HG03159 (cell line): ENCODE measurements around the gene NDUFAF2.
"Not testable (repeated sequence)": the region's sequence is repeated elsewhere in the genome, so short reads cannot be mapped to it uniquely, and the experiment has no call there.

Source experiments
- ATAC-seq: cut with Tn5 transposase; IDR thresholded peaks from one replicate; pipeline ENCODE4 v1.9.1; 2021; ENCODE audit warnings: mild to moderate bottlenecking, moderate library complexity; ENCODE audit not compliant: unreplicated experiment

Gene NDUFAF2

DNA sequence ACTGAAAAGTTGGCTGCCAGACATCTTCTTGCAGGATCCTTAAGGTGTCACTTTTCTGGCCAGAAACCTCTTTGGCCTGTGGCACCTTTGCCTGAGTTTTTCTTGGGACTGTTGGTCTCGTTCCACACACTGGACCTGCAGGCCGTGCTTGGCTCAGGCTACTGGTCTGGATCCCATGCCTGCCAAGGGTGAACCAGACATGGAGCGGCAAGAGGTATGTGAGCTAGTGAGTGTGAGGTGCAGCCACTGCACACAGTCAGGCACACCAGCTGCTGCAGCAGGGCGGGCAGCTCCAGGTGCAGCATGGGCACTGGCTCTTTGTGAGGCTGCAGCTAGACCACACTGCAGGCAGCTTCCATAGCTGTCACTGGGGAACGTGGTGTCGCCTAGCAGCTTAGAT, 47.9 kb downstream of the NDUFAF2 start:
- no peak for ATAC-seq

DNA sequence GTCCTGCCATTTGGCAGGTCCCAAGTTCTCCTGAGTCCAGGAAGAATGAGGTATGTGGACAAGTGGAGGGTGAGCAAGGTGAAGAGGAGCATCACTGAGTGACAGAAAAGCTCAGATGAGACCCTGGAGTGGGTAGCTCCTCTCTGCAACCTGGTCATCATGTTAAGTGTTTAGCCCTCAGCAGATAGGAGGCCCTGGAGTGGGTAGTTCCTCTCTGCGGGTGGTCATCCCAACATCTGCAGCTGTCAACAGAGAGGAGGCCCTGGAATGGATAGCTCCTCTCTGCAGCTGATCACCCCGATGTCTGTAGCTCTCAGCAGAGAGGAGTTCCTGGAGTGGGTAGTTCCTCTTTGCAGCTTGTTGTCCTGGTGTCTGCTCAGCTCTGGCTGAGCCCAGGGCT, 48.4 kb downstream of the NDUFAF2 start:
- no peak for ATAC-seq

DNA sequence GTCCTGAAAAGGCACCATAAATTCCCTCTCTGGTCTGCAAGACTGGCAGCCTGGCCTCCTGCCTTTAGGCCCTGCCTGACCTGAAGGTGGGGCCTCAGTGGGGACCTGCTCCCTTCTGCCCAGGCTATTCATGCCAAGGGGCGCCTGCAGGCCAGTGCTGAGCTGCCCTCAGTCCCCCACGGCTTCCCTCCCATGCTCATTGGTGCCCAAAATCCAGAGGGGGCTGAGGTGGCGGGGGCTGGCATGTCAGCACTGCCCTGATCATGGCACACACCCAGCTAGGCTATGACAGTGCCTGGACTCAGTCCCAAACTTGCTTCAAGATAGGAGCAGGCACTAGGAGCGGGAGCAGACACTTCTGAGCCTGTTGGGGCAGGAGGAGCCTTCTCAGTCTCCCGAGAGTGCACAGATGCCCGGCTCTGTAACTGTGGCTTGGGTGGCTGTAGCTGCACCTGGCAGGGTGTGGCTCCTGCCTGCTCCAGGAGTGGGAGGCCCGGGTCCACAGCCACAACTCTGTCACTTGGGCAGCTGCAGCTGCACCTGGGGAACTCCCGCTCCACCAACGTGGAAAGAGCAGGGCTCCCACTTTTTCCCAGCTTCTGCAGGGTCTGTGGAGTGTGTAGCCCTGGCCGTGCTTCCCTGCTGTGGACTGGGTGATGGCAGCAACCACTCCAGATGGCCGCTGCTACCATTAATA, 49.0 kb downstream of the NDUFAF2 start:
- no peak for ATAC-seq

- no peak for ATAC-seq
Measured at GRCh38 chr5:60996368-60996767, 51.4 kb downstream of the NDUFAF2 start.

- no peak for ATAC-seq
Measured at GRCh38 chr5:60997721-60998120, 52.7 kb downstream of the NDUFAF2 start.

- ATAC-seq: no peak
Measured at GRCh38 chr5:61000887-61001286, 55.9 kb downstream of the NDUFAF2 start.

DNA sequence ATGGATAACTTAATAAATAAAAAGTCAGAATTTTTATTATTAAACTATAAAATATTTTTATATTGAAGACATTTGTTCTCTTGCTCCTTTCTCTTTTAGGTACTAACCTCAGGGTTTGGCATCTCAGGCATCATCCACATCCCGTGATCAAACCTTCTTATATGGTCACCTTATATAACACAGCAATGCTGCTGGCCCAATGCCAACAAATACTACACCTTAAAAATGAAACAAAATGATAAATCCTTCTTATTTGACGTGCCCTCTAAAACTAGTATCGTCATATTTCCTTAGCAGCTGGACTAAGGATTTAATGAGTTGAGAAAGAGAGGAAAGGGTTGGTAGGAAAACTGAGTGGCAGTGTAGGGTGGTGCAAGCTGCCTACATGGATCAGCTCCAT, 56.6 kb downstream of the NDUFAF2 start:
- no peak for ATAC-seq

- no peak for ATAC-seq
Measured at GRCh38 chr5:61002611-61003355, 57.8 kb downstream of the NDUFAF2 start.

DNA sequence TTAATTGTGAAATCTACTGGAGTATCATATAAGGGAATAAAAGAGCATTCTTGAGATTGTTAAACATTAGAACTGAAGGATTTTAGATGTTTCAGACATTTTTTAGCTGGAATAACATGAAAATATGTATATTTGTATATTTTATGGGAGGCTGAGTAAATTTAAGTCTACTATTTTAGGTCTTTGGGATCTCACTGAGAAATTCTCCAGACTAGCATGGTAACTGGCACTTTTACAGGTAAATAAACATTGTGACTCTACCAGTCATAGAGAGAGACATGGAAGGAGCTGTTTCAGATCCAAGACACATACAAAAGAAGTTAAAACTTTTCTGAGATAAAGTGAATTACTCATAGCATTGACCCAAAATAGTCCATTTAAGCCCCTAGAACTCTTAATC, 59.4 kb downstream of the NDUFAF2 start:
- ATAC-seq: no peak

GRCh38 chr5:61009907-61010306, 64.9 kb downstream of the NDUFAF2 start:
- ATAC-seq: no peak

DNA sequence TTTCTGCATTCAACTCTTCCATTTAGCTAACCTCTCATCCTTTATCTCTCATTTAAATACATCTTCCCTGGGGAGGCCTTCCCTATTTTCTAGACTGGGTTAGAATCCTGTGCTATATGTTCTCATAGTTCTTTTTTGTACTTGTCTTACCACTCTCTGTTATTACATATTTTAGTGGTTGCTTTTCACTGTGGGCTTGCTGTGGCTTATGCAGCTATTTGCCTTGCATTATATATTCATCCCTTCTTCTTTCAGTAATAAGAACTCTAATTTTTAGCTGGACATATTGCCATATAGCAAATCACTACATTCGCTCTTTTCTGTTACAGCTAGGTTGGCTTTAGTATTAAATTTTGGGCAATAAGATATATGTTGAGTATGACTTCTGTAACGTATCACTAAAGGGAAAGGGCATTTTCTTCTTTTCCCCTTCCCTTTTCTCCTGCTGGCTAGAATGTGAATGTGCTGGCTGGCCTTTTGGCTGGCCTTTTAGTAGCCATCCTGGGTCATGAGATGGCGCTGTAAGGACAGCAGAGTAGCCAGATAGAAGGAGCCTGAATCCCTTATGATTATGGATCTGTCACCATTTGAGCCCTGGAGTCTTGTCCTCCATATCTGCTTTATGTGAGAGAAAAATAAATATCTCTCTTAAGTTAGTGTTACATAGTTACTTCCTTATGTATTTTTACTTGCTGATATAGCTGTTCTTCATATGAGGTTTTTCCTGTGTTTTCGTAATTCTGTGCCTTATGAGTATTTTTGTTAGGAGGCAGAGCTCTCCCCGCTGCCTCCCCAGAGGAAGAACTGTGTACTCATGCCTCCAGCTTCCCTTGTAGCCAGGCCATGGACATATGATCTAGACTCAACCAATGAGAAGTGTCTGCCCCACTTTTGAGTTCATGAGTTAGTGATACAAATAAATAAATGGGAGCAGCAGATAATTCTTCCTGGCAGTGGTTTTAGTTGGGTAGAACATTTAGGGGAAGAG, 65.8 kb downstream of the NDUFAF2 start:
- ATAC-seq: no peak

DNA sequence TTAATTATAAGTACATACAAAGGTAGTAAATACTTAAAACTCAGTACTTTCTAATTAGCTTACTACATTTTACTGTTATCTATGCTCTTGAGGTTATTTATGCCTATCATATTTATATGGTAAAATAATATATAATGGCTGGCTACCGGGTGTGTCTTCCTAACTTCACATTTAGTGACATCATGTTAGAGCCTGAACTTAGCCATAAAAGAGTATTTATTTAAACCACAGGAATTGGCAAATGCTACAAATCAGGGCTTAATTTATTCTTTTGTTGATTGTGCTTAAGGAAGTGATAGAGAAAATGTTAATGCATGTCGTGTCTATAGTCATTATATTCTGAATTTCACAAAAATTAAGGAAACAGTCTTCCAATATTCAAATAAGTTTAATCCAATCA, 73.1 kb downstream of the NDUFAF2 start:
- ATAC-seq: no peak

DNA sequence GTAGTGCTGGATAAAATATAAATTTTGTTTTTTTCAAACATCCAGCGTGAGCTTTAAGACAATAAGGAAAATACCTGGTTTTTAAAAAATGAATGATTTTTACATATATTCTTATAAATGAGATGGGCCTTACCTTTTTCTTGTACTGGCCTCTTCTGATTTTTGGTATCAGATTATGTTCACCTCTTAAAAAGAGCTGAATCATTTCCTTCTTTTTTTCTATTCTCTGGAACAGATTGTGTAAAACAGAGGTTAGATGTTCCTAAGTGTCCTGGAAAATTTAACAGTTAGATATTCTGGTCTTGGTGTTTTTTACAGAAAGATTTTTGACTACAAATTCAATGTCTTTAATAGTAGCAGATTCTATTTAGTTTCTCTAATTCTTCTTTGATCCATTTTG, 74.6 kb downstream of the NDUFAF2 start:
- no peak for ATAC-seq

GRCh38 chr5:61020415-61020814, 75.4 kb downstream of the NDUFAF2 start:
- no peak for ATAC-seq

DNA sequence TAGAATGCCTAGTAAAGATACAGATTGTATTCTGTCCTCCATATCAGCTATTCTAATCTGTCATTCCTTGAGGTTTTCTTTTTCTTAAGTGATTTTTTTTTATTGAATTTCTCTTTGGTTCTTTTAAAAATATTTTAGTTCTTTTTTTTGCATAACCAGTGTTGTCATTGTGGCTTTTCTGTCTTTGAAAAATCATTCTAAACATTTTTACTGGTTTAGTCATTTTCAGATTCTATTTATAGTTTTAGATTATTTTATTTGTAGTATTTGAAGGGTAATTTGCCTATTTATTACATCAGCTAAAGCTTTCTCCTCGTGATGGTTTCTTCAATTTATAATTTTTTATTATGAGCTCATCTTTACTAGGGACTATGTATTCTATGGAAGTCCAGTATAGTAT, 78.1 kb downstream of the NDUFAF2 start:
- ATAC-seq: no peak

GRCh38 chr5:61026004-61026403, 81.0 kb downstream of the NDUFAF2 start:
- no peak for ATAC-seq

- no peak for ATAC-seq
Measured at GRCh38 chr5:61028382-61028781, 83.4 kb downstream of the NDUFAF2 start.

GRCh38 chr5:61029456-61030162, 84.6 kb downstream of the NDUFAF2 start:
- ATAC-seq: no peak

DNA sequence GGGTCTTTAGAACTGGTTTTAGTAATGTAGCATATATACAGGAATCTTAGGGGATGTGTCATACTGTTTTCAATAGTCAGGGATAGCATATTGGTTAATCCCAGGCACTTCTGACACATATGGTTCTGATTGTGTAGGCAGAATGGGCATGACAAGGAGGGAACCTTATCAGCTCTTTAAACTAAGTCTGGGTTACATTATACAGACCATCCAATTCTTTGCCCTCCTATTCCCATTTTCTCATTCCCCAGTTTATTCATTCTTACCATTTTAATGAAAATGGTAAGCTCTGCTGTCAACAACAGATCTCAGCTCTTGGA, 85.1 kb downstream of the NDUFAF2 start:
- ATAC-seq: no peak

- not testable (repeated sequence) for ATAC-seq
Measured at GRCh38 chr5:61031301-61031700, 86.3 kb downstream of the NDUFAF2 start.

DNA sequence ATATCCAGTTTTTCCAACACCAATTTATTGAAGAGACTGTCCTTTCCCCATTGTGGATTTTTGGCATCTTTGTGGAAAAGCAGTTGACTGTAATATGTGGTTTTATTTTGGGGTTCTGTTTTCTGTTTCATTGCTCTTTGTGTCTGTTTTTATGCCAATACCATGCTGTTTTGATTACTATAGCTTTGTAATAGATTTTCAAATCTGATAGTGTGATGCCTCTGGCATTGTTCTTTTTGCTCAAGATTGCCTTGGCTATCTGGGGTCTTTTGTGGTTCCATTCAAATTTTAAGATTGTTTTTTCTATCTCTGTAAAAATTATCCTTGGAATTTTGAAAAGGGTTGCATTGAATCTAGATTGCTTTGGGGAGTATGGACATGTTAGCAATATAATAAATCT, 99.5 kb downstream of the NDUFAF2 start:
- ATAC-seq: no peak
